ENCODE measurements around the gene SETBP1. TPM values are rescaled to one million over a fixed set of nuclear protein-coding genes. Genes with fewer than 3 reads are reported as not detected.

The SETBP1 gene
- total RNA-seq, 1 experiment from 2014 or later, result 0.33 TPM

GRCh38 chr18:44900627-44901026 lies 219.9 kb downstream of the SETBP1 start:
- no peak for DNase-seq (ENCODE audit: low spot score)

GRCh38 chr18:44901283-44901682 lies 220.6 kb downstream of the SETBP1 start:
- no peak for DNase-seq (ENCODE audit: low spot score)

GRCh38 chr18:44903327-44903726 lies 222.6 kb downstream of the SETBP1 start:
- no peak for DNase-seq (ENCODE audit: low spot score)

- no peak for DNase-seq (ENCODE audit: low spot score)
Measured at GRCh38 chr18:44904768-44905167, 224.1 kb downstream of the SETBP1 start.

- DNase-seq (ENCODE audit: low spot score), result no peak
Measured at GRCh38 chr18:44909191-44909719, 228.6 kb downstream of the SETBP1 start.

GRCh38 chr18:44911260-44911659 lies 230.6 kb downstream of the SETBP1 start:
- no peak for DNase-seq (ENCODE audit: low spot score)

GRCh38 chr18:44911773-44912172 lies 231.1 kb downstream of the SETBP1 start:
- no peak for DNase-seq (ENCODE audit: low spot score)

GRCh38 chr18:44912740-44913478 lies 232.2 kb downstream of the SETBP1 start:
- no peak for DNase-seq (ENCODE audit: low spot score)

- DNase-seq (ENCODE audit: low spot score), result no peak
Measured at GRCh38 chr18:44914028-44914427, 233.3 kb downstream of the SETBP1 start.

- no peak for DNase-seq (ENCODE audit: low spot score)
Measured at GRCh38 chr18:44915213-44915612, 234.5 kb downstream of the SETBP1 start.

- DNase-seq (ENCODE audit: low spot score), result no peak
Measured at GRCh38 chr18:44915661-44916060, 235.0 kb downstream of the SETBP1 start.

GRCh38 chr18:44916429-44917207 lies 235.9 kb downstream of the SETBP1 start:
- DNase-seq (ENCODE audit: low spot score), result no peak

GRCh38 chr18:44917216-44918141 lies 236.8 kb downstream of the SETBP1 start:
- no peak for DNase-seq (ENCODE audit: low spot score)

- no peak for DNase-seq (ENCODE audit: low spot score)
Measured at GRCh38 chr18:44918142-44918476, 237.4 kb downstream of the SETBP1 start.

GRCh38 chr18:44920441-44920840 lies 239.8 kb downstream of the SETBP1 start:
- no peak for DNase-seq (ENCODE audit: low spot score)

- DNase-seq (ENCODE audit: low spot score), result no peak
Measured at GRCh38 chr18:44921974-44922373, 241.3 kb downstream of the SETBP1 start.

GRCh38 chr18:44922968-44923367 lies 242.3 kb downstream of the SETBP1 start:
- no peak for DNase-seq (ENCODE audit: low spot score)

GRCh38 chr18:44924785-44925499 lies 244.3 kb downstream of the SETBP1 start:
- no peak for DNase-seq (ENCODE audit: low spot score)

GRCh38 chr18:44927127-44927849 lies 246.6 kb downstream of the SETBP1 start:
- no peak for DNase-seq (ENCODE audit: low spot score)

- DNase-seq (ENCODE audit: low spot score), result no peak
Measured at GRCh38 chr18:44934901-44935300, 254.2 kb downstream of the SETBP1 start.
